Measurements from ENCODE around the gene HOTAIR.
A peak's percentile ranks its signal among the peaks of the same experiment; 100 is the strongest.

Gene HOTAIR

DNA sequence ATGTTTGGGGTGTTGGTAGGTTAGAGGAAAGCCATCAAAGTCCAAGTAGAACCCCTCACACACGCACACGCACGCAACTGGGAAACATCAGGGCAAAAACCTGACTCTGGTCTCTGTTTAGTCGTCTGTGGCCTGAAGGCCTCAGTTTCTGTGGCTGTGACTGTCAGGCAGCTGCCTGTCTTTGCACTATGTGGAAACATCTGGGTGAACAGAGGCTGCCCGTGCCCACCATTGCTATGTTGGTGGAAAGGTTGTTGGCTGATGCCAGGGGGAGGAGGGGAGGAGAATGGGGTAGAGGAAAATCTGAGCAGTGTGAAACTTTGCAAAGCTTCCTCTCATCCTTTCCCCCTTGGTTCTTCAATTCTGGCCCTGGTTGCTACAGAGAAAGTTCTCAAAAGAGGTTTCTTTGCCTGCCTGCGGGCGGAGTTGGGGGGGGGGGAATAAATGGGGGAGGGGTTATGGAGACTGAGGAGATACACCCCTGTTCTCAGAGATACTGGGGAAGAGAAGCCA lies 17.7 kb upstream of the HOTAIR start:
- ATAC-seq: no peak
- TF ChIP-seq TCF4 (CRISPR knock-in tag; IDR thresholded peaks at IDR 0.05; ENCODE audit: borderline replicate concordance) (no peak), RARB (CRISPR knock-in tag; IDR thresholded peaks at IDR 0.05) (no peak), ESRRG (CRISPR knock-in tag; IDR thresholded peaks at IDR 0.05) (no peak), OSR1 (CRISPR knock-in tag; IDR thresholded peaks at IDR 0.05) (no peak), ZFP30 (CRISPR knock-in tag; IDR thresholded peaks at IDR 0.05) (no peak), ZFP3 (CRISPR knock-in tag; IDR thresholded peaks at IDR 0.05) (no peak), TOX (CRISPR knock-in tag; IDR thresholded peaks at IDR 0.05; ENCODE audit: borderline replicate concordance) (no peak), BACH2 (CRISPR knock-in tag; IDR thresholded peaks at IDR 0.05; ENCODE audit: borderline replicate concordance) (no peak), PPARA (CRISPR knock-in tag; IDR thresholded peaks at IDR 0.05; ENCODE audit: borderline replicate concordance) (no peak), ZC3H10 (CRISPR knock-in tag; IDR thresholded peaks at IDR 0.05) (no peak), CSDC2 (CRISPR knock-in tag; IDR thresholded peaks at IDR 0.05) (no peak), ZNF8 (CRISPR knock-in tag; IDR thresholded peaks at IDR 0.05) (no peak), ISL1 (CRISPR knock-in tag; IDR thresholded peaks at IDR 0.05) (no peak), ZNF70 (CRISPR knock-in tag; IDR thresholded peaks at IDR 0.05) (no peak)
- TF ChIP-seq, protein P1, sequence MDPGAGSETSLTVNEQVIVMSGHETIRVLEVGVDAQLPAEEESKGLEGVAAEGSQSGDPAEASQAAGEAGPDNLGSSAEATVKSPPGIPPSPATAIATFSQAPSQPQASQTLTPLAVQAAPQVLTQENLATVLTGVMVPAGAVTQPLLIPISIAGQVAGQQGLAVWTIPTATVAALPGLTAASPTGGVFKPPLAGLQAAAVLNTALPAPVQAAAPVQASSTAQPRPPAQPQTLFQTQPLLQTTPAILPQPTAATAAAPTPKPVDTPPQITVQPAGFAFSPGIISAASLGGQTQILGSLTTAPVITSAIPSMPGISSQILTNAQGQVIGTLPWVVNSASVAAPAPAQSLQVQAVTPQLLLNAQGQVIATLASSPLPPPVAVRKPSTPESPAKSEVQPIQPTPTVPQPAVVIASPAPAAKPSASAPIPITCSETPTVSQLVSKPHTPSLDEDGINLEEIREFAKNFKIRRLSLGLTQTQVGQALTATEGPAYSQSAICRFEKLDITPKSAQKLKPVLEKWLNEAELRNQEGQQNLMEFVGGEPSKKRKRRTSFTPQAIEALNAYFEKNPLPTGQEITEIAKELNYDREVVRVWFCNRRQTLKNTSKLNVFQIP (CRISPR knock-in tag; IDR thresholded peaks at IDR 0.05; ENCODE audit: borderline replicate concordance, low read depth): no peak
- TF ChIP-seq, protein P2, sequence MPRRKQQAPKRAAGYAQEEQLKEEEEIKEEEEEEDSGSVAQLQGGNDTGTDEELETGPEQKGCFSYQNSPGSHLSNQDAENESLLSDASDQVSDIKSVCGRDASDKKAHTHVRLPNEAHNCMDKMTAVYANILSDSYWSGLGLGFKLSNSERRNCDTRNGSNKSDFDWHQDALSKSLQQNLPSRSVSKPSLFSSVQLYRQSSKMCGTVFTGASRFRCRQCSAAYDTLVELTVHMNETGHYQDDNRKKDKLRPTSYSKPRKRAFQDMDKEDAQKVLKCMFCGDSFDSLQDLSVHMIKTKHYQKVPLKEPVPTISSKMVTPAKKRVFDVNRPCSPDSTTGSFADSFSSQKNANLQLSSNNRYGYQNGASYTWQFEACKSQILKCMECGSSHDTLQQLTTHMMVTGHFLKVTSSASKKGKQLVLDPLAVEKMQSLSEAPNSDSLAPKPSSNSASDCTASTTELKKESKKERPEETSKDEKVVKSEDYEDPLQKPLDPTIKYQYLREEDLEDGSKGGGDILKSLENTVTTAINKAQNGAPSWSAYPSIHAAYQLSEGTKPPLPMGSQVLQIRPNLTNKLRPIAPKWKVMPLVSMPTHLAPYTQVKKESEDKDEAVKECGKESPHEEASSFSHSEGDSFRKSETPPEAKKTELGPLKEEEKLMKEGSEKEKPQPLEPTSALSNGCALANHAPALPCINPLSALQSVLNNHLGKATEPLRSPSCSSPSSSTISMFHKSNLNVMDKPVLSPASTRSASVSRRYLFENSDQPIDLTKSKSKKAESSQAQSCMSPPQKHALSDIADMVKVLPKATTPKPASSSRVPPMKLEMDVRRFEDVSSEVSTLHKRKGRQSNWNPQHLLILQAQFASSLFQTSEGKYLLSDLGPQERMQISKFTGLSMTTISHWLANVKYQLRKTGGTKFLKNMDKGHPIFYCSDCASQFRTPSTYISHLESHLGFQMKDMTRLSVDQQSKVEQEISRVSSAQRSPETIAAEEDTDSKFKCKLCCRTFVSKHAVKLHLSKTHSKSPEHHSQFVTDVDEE (CRISPR knock-in tag; IDR thresholded peaks at IDR 0.05): no peak
- TF ChIP-seq, protein P3, sequence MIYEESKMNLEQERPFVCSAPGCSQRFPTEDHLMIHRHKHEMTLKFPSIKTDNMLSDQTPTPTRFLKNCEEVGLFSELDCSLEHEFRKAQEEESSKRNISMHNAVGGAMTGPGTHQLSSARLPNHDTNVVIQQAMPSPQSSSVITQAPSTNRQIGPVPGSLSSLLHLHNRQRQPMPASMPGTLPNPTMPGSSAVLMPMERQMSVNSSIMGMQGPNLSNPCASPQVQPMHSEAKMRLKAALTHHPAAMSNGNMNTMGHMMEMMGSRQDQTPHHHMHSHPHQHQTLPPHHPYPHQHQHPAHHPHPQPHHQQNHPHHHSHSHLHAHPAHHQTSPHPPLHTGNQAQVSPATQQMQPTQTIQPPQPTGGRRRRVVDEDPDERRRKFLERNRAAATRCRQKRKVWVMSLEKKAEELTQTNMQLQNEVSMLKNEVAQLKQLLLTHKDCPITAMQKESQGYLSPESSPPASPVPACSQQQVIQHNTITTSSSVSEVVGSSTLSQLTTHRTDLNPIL (CRISPR knock-in tag; IDR thresholded peaks at IDR 0.05; ENCODE audit: low read depth): no peak

DNA sequence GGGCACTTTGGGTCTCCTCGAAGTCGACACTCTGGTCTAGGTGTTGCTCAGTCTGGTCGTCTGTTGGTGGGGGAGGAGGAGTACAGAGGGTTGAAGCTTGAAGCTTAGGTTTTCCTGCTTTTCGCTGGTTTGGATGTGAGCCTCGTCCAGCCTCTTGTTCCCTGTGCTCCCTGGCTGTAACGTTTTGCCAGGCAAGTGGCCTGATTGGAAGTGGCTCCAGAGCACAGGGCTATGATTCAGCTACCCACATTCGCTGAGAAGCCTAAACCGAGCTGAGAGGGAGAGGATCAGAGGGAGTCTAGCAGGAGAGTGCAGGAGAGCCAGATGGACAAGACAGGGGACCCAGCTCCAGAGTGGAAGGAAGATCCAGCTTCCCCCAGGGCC lies 16.3 kb upstream of the HOTAIR start:
- ATAC-seq: peak; percentile 17

More for the DNA sequence above, 16.3 kb upstream of the HOTAIR start:
- TF ChIP-seq, protein P4, sequence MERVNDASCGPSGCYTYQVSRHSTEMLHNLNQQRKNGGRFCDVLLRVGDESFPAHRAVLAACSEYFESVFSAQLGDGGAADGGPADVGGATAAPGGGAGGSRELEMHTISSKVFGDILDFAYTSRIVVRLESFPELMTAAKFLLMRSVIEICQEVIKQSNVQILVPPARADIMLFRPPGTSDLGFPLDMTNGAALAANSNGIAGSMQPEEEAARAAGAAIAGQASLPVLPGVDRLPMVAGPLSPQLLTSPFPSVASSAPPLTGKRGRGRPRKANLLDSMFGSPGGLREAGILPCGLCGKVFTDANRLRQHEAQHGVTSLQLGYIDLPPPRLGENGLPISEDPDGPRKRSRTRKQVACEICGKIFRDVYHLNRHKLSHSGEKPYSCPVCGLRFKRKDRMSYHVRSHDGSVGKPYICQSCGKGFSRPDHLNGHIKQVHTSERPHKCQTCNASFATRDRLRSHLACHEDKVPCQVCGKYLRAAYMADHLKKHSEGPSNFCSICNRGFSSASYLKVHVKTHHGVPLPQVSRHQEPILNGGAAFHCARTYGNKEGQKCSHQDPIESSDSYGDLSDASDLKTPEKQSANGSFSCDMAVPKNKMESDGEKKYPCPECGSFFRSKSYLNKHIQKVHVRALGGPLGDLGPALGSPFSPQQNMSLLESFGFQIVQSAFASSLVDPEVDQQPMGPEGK (CRISPR knock-in tag; IDR thresholded peaks at IDR 0.05; ENCODE audit: borderline replicate concordance): no peak
- TF ChIP-seq ISL1 (CRISPR knock-in tag; IDR thresholded peaks at IDR 0.05) (no peak), ESRRG (CRISPR knock-in tag; IDR thresholded peaks at IDR 0.05) (no peak), TOX (CRISPR knock-in tag; IDR thresholded peaks at IDR 0.05; ENCODE audit: borderline replicate concordance) (no peak), ARNTL (CRISPR knock-in tag; IDR thresholded peaks at IDR 0.05; ENCODE audit: borderline replicate concordance, low read depth) (no peak), BACH2 (CRISPR knock-in tag; IDR thresholded peaks at IDR 0.05; ENCODE audit: borderline replicate concordance) (no peak), RARB (CRISPR knock-in tag; IDR thresholded peaks at IDR 0.05) (no peak), ZNF565 (CRISPR knock-in tag; conservative IDR thresholded peaks at IDR 0.05; ENCODE audit: low read depth) (no peak), ZFP3 (CRISPR knock-in tag; IDR thresholded peaks at IDR 0.05) (no peak), GLIS3 (CRISPR knock-in tag; IDR thresholded peaks at IDR 0.05) (no peak), ZNF8 (CRISPR knock-in tag; IDR thresholded peaks at IDR 0.05) (no peak), SNAI2 (CRISPR knock-in tag; IDR thresholded peaks at IDR 0.05) (no peak), ZFP30 (CRISPR knock-in tag; IDR thresholded peaks at IDR 0.05) (no peak), CSDC2 (CRISPR knock-in tag; IDR thresholded peaks at IDR 0.05) (no peak)
- TF ChIP-seq, protein P2 (CRISPR knock-in tag; IDR thresholded peaks at IDR 0.05): no peak
- TF ChIP-seq, protein P3 (CRISPR knock-in tag; IDR thresholded peaks at IDR 0.05; ENCODE audit: low read depth): no peak
- TF ChIP-seq, protein P5, sequence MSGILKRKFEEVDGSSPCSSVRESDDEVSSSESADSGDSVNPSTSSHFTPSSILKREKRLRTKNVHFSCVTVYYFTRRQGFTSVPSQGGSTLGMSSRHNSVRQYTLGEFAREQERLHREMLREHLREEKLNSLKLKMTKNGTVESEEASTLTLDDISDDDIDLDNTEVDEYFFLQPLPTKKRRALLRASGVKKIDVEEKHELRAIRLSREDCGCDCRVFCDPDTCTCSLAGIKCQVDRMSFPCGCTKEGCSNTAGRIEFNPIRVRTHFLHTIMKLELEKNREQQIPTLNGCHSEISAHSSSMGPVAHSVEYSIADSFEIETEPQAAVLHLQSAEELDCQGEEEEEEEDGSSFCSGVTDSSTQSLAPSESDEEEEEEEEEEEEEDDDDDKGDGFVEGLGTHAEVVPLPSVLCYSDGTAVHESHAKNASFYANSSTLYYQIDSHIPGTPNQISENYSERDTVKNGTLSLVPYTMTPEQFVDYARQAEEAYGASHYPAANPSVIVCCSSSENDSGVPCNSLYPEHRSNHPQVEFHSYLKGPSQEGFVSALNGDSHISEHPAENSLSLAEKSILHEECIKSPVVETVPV (CRISPR knock-in tag; IDR thresholded peaks at IDR 0.05): no peak
